Measurements from ENCODE around the gene CD44. TPM values are rescaled to one million over a fixed set of nuclear protein-coding genes. Genes with fewer than 3 reads are reported as not detected.

CD44 gene
- total RNA-seq, 4 donors from 2014 or later, result 92.7 to 627 (median 158) TPM

- ATAC-seq (ENCODE audit: low FRiP score), result no peak
- no peak for TF ChIP-seq CTCF (IDR thresholded peaks at IDR 0.05)
- DNase-seq (ENCODE audit: low spot score), result no peak
Measured at GRCh38 chr11:35138606-35138942, 397 bp upstream of the CD44 start.

GRCh38 chr11:35139722-35140282 lies 831 bp downstream of the CD44 start:
- peak; percentile 44 for ATAC-seq (ENCODE audit: low FRiP score)
- no peak for TF ChIP-seq CTCF (IDR thresholded peaks at IDR 0.05)
- DNase-seq (ENCODE audit: low spot score), result no peak

- no peak for ATAC-seq (ENCODE audit: low FRiP score)
- no peak for TF ChIP-seq CTCF (IDR thresholded peaks at IDR 0.05)
- no peak for DNase-seq (ENCODE audit: low spot score)
Measured at GRCh38 chr11:35141071-35141470, 2.1 kb downstream of the CD44 start.

GRCh38 chr11:35141571-35141971 lies 2.6 kb downstream of the CD44 start:
- no peak for TF ChIP-seq CTCF (IDR thresholded peaks at IDR 0.05)
- no peak for DNase-seq (ENCODE audit: low spot score)
- ATAC-seq (ENCODE audit: low FRiP score), result no peak

GRCh38 chr11:35142481-35143075 lies 3.6 kb downstream of the CD44 start:
- TF ChIP-seq CTCF (IDR thresholded peaks at IDR 0.05), result no peak
- DNase-seq (ENCODE audit: low spot score) (no peak), ATAC-seq (ENCODE audit: low FRiP score) (peak; percentile 12)

- no peak for DNase-seq (ENCODE audit: low spot score)
- ATAC-seq (ENCODE audit: low FRiP score), result no peak
- no peak for TF ChIP-seq CTCF (IDR thresholded peaks at IDR 0.05)
Measured at GRCh38 chr11:35143297-35144135, 4.5 kb downstream of the CD44 start.
